GM12878 (cell line): ENCODE measurements around the gene PPP1R13B. TPM values are rescaled to one million over a fixed set of nuclear protein-coding genes. Genes with fewer than 3 reads are reported as not detected.

Source experiments
- ATAC-seq: fragments of 200-7000 bp; cut with Tn5 transposase; 3 replicates; pipeline ENCODE4 v1.9.1; 2020; ENCODE audit warnings: mild to moderate bottlenecking, moderate library complexity
- BruUV-seq: library from RNA; stranded (reverse); fragments of 400-500 nt; replicated peaks from 2 replicates; lab custom pipeline; 2021; lab: Mats Ljungman, UMichigan
- CTCF ChIA-PET: fragments of 300-600 bp; sonication (Branson Sonifier 250); formaldehyde crosslinking; extraction: SDS; loops from one replicate; lab custom pipeline; 2021; ENCODE audit warnings: inconsistent platforms; lab: Yijun Ruan, JAX
- POLR2A ChIA-PET: fragments of 350-600 bp; formaldehyde crosslinking; extraction: SDS; loops from one replicate; lab custom pipeline; 2021; ENCODE audit warnings: inconsistent platforms; lab: Charles Lee
- RAD21 ChIA-PET: fragments of 300-600 bp; sonication (Branson Sonifier 250); formaldehyde crosslinking; loops from one replicate; lab custom pipeline; 2023; ENCODE audit warnings: antibody characterized with exemption; ENCODE audit not compliant: unreplicated experiment; lab: Charles Lee
- SMC1A ChIA-PET: fragments of 300-600 bp; sonication (Branson Sonifier 250); formaldehyde crosslinking; loops from one replicate; lab custom pipeline; 2023; ENCODE audit not compliant: unreplicated experiment, uncharacterized antibody; lab: Charles Lee
- DNase-seq: peaks from one replicate; pipeline ENCODE4 v3.0.0-alpha.2; 2011; ENCODE audit warnings: low read depth, low spot score
- FAIRE-seq: peaks from 3 replicates; lab custom pipeline; 2011; peaks lifted over from hg19 to GRCh38; lab: Jason Lieb, UNC
- H2AFZ ChIP-seq: 2 replicates; pipeline ENCODE4 v1.6.0; 2011; ENCODE audit warnings: low read depth, low read length, control low read depth; ENCODE audit not compliant: control insufficient read depth
- H3K27ac ChIP-seq: 2 replicates; pipeline ENCODE4 v1.5.1; 2011; ENCODE audit warnings: control low read depth; ENCODE audit not compliant: control insufficient read depth, insufficient read depth
- H3K27me3 ChIP-seq, 2 experiments: replicated peaks in 1 of 2; 2 replicates each; pipeline versions ENCODE4 v1.6.0 to v1.6.1; 2011; ENCODE audit warnings: low read length in 1 of 2; ENCODE audit not compliant: control insufficient read depth in 2 of 2, insufficient read depth in 2 of 2
- H3K36me3 ChIP-seq, 2 experiments: 2 replicates each; pipeline ENCODE4 v1.5.1; 2011; ENCODE audit warnings: low read length in 1 of 2; ENCODE audit not compliant: control insufficient read depth in 2 of 2, insufficient read depth in 2 of 2
- H3K4me1 ChIP-seq: 2 replicates; pipeline ENCODE4 v1.6.1; 2011; ENCODE audit warnings: mild to moderate bottlenecking, low read length, moderate library complexity, mixed read lengths; ENCODE audit not compliant: control insufficient read depth, insufficient read depth
- H3K4me2 ChIP-seq: 2 replicates; pipeline ENCODE4 v1.6.0; 2011; ENCODE audit warnings: control low read depth; ENCODE audit not compliant: control insufficient read depth, insufficient read depth
- H3K4me3 ChIP-seq: fragments of 200-600 bp; sonication (generic); 2 replicates; pipeline ENCODE4 v1.5.1; 2016
- H3K79me2 ChIP-seq: 2 replicates; pipeline ENCODE4 v1.6.0; 2011; ENCODE audit warnings: low read length; ENCODE audit not compliant: control insufficient read depth, insufficient read depth
- H3K9ac ChIP-seq: 2 replicates; pipeline ENCODE4 v1.8.0; 2011; ENCODE audit warnings: low read length, control low read depth, mixed read lengths; ENCODE audit not compliant: control insufficient read depth, insufficient read depth
- H3K9me3 ChIP-seq: replicated peaks from 3 replicates; pipeline ENCODE4 v1.5.1; 2011; ENCODE audit warnings: mild to moderate bottlenecking, low read length; ENCODE audit not compliant: control insufficient read depth, insufficient read depth
- H4K20me1 ChIP-seq: 2 replicates; pipeline ENCODE4 v1.6.0; 2011; ENCODE audit not compliant: control insufficient read depth, insufficient read depth
- CUX1 ChIP-seq: IDR thresholded peaks from 2 replicates; pipeline ENCODE4 v1.6.1; 2012; ENCODE audit warnings: improper control_type of control experiment, low read depth, low read length; ENCODE audit not compliant: insufficient replicate concordance
- HCFC1 ChIP-seq: fragments of 150-350 bp; IDR thresholded peaks from 2 replicates; pipeline ENCODE4 v1.6.1; 2014; ENCODE audit warnings: low read length
- KAT2A ChIP-seq: conservative IDR thresholded peaks from 2 replicates; pipeline ENCODE4 v1.6.1; 2011; ENCODE audit warnings: low read depth, low read length; ENCODE audit not compliant: control insufficient read depth
- MEF2B ChIP-seq: fragments of 450-650 bp; IDR thresholded peaks from 2 replicates; pipeline ENCODE4 v1.6.1; 2018; ENCODE audit warnings: mild to moderate bottlenecking, moderate library complexity; ENCODE audit not compliant: partially characterized antibody, poor library complexity, severe bottlenecking
- SIX5 ChIP-seq: IDR thresholded peaks from 2 replicates; pipeline ENCODE4 v1.6.1; 2011; ENCODE audit warnings: mild to moderate bottlenecking, low read depth, low read length, moderate library complexity; ENCODE audit not compliant: severe bottlenecking
- SPI1 ChIP-seq: IDR thresholded peaks from 2 replicates; pipeline ENCODE4 v1.6.1; 2011; ENCODE audit warnings: low read depth, mild to moderate bottlenecking, low read length, moderate library complexity, borderline replicate concordance; ENCODE audit not compliant: insufficient read depth
- ZNF274 ChIP-seq: IDR thresholded peaks from one replicate; pipeline ENCODE4 v1.8.0; 2011; ENCODE audit not compliant: insufficient read length, insufficient read depth
- ZNF622 ChIP-seq: fragments of 450-650 bp; IDR thresholded peaks from 2 replicates; pipeline ENCODE4 v1.6.1; 2017; ENCODE audit warnings: mild to moderate bottlenecking, inconsistent platforms
- WGBS: methylation state at CpG from one replicate; pipeline ENCODE4 v1.1.6; 2016; ENCODE audit warnings: low lambda C conversion rate; ENCODE audit not compliant: insufficient replicate concordance, insufficient coverage; ENCODE audit errors: missing lambda C conversion rate; 5-methylcytosine and 5-hydroxymethylcytosine counted together
- in situ Hi-C: fragments of 300-500 bp; cut with MboI; formaldehyde crosslinking; loops from 9 replicates; pipeline ENCODE4 v1.14.3; 2018; ENCODE audit warnings: mixed read lengths
- intact Hi-C: fragments of 100-400 bp; cut with micrococcal nuclease; formaldehyde crosslinking; loops from one replicate; pipeline ENCODE4 v1.14.2; 2022; ENCODE audit not compliant: unreplicated experiment
- polyA plus RNA-seq, 11 experiments: library from polyadenylated mRNA; depleted of rRNA in 4 of 11; unstranded in 6 of 11; stranded (reverse) in 5 of 11; fragments of >200 nt; fragmentation: Nextera tagmentation in 4 of 11; fragmentation: Illumina TruSeq in 1 of 11; extraction: Ambion mirVana in 4 of 11; extraction: Trizol in 1 of 11; gene quantifications; 1 replicate in 1 of 11; 2 replicates in 10 of 11; pipeline versions ENCODE4 v1.2.1 to v1.2.3, GENCODE V29; 2011 to 2016; ENCODE audit warnings: inconsistent platforms in 2 of 11, missing spikeins in 2 of 11, low read depth in 1 of 11
- total RNA-seq, 4 experiments: library from RNA; depleted of rRNA in 3 of 4; stranded (reverse); fragments of >200 nt in 3 of 4; fragmentation: Illumina TruSeq in 1 of 4; extraction: Trizol in 1 of 4; gene quantifications; 2 replicates each; pipeline versions ENCODE4 v1.2.1 to v1.2.3, GENCODE V29; 2013 to 2021

The PPP1R13B gene
- total and polyA plus RNA-seq, 10 of the 15 experiments (the other 5 are each of a cell fraction or from before 2014, with no cell fraction given): 0.16 to 8.1 (median 3.2) TPM

- no peak for TF ChIP-seq CUX1
- no peak for TF ChIP-seq ZNF622
- no peak for TF ChIP-seq MEF2B
- TF ChIP-seq SIX5: no peak
- TF ChIP-seq HCFC1: no peak
- no peak for TF ChIP-seq ZNF274
Observed at GRCh38 chr14:103825101-103825500, 22.3 kb downstream of the PPP1R13B start (continued).

GRCh38 chr14:103820908-103821307, 26.5 kb downstream of the PPP1R13B start:
- BruUV-seq: no TSS peak
- H3K27me3 ChIP-seq: no peaks in the 10 kb centered on the region
- FAIRE-seq (no peak), DNase-seq (no peak), ATAC-seq (no peak)
- no peak overlapping the region for H2AFZ ChIP-seq
- in situ Hi-C loops (no loop called here), intact Hi-C loops (no loop called here)
- no peak overlapping the region for H3K9ac ChIP-seq
- SMC1A ChIA-PET: interaction anchor here (0.6 to 3.1 kb wide), 4 partner anchors 11 to 17 kb away, joined by 3 to 12 read pairs (median 4); no protein-coding TSS in a partner anchor
- RAD21 ChIA-PET: interaction anchor here (2.0 kb wide), 1 partner anchor 15 kb away, joined by 7 read pairs; no protein-coding TSS in a partner anchor
- WGBS: 0% methylated on average over 1 of the region's 1 CpG
- H4K20me1 ChIP-seq: no peaks in the 10 kb centered on the region
- no peak overlapping the region for H3K4me3 ChIP-seq
- no peak for TF ChIP-seq KAT2A
- peak; percentile 30; the same call in 1 of the 2 replicates for TF ChIP-seq SPI1
- H3K27ac ChIP-seq: no peak overlapping the region
- no peaks in the 10 kb centered on the region for H3K36me3 ChIP-seq
- no peaks in the 10 kb centered on the region for H3K9me3 ChIP-seq
- no peaks in the 10 kb centered on the region for H3K79me2 ChIP-seq
- CTCF ChIA-PET: interaction anchor here (0.6 to 3.9 kb wide), 4 partner anchors 13 to 173 kb away, joined by 3 to 27 read pairs (median 5); partner anchors contain the start of gene RD3L
- peaks cover 4% of the 10 kb centered on the region for H3K4me1 ChIP-seq
- H3K4me2 ChIP-seq: no peak overlapping the region
- POLR2A ChIA-PET: interaction anchor here (0.9 kb wide), 1 partner anchor 22 kb away, joined by 3 read pairs; no protein-coding TSS in a partner anchor
